ENCODE data around the gene SLC44A1.

DNA sequence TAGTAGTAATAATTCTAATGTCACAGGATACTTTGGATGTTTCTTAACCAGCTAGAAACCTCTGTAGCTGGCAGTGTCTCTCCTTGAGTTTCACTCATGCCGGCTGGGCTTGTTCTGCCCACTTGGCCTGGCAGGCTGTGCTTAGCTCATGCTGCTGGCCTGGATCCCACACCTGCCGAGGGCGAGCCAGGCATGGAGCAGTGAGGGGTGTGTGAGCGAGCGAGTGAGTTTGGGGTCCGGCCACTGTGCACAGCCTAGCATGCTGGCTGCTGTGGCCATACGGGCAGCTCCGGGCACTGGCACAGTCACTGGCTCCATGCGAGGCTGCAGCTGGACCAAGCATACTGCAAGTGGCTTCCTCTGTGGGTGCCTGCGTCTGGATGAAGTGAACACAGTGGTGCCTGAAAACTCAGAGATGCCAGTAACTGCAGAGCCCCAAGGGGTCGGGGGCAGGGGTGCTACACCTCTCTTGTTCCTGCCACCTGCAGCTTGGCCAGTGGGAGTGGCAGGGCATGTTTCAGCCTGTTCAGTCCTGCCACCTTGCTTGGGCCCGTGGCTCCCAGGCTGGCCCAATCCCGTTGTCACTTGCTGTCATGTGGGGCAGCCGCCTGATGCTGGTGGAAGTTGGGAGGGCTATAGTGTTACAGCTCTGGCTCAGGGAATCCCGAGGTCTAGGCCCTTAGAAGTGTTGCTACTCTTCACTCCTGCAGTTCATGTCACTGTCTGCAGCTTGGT, 213.3 kb downstream of the SLC44A1 start:
- TF ChIP-seq, protein P1, sequence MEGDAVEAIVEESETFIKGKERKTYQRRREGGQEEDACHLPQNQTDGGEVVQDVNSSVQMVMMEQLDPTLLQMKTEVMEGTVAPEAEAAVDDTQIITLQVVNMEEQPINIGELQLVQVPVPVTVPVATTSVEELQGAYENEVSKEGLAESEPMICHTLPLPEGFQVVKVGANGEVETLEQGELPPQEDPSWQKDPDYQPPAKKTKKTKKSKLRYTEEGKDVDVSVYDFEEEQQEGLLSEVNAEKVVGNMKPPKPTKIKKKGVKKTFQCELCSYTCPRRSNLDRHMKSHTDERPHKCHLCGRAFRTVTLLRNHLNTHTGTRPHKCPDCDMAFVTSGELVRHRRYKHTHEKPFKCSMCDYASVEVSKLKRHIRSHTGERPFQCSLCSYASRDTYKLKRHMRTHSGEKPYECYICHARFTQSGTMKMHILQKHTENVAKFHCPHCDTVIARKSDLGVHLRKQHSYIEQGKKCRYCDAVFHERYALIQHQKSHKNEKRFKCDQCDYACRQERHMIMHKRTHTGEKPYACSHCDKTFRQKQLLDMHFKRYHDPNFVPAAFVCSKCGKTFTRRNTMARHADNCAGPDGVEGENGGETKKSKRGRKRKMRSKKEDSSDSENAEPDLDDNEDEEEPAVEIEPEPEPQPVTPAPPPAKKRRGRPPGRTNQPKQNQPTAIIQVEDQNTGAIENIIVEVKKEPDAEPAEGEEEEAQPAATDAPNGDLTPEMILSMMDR (IDR thresholded peaks at IDR 0.05), result no peak
- no peak for TF ChIP-seq ZFX (IDR thresholded peaks at IDR 0.05; ENCODE audit: borderline replicate concordance)
